Measurements from ENCODE around the gene SIGLEC11.

DNA sequence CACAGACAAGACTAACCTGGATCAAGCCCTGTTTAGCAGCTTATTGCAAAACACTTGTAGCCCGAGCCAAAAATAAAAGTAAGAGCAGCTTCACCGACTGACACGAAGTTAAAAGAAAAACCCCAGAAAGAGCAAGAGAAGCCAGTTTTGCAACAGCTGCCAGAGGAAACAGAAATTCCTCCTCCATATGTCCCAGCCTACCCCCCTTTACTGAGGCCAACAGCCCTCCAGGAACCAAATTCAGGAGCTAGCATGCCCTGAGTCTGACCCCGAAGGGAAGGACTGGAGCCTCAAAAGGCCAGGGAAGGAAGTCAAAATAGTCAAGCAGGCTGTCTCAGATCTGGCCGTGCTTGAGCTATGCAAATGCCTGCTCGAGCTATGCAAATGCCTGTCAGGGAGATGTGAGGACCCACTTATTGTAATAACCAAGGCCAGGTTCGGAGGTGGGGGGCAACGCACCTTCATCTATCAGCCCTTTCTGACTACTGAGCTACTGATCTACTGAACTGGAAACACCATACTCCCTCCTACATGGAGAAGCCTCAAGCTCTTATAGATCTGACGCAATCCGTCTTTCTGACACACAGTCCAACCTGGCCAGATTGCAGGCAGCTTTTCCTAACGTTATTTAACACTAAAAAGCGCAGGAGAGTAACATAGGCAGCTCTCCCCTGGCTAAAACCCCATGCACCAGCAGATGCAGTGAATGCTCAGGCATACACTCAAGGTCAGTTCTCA, 6.7 kb downstream of the SIGLEC11 start:
- TF ChIP-seq EZH2phosphoT487 (IDR thresholded peaks at IDR 0.05; ENCODE audit: borderline replicate concordance, low read depth, low read length), result no peak
- TF ChIP-seq, protein P1, sequence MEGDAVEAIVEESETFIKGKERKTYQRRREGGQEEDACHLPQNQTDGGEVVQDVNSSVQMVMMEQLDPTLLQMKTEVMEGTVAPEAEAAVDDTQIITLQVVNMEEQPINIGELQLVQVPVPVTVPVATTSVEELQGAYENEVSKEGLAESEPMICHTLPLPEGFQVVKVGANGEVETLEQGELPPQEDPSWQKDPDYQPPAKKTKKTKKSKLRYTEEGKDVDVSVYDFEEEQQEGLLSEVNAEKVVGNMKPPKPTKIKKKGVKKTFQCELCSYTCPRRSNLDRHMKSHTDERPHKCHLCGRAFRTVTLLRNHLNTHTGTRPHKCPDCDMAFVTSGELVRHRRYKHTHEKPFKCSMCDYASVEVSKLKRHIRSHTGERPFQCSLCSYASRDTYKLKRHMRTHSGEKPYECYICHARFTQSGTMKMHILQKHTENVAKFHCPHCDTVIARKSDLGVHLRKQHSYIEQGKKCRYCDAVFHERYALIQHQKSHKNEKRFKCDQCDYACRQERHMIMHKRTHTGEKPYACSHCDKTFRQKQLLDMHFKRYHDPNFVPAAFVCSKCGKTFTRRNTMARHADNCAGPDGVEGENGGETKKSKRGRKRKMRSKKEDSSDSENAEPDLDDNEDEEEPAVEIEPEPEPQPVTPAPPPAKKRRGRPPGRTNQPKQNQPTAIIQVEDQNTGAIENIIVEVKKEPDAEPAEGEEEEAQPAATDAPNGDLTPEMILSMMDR (conservative IDR thresholded peaks at IDR 0.05; ENCODE audit: low read length), result no peak

Data from OCI-LY7 (cell line).